Thyroid gland (tissue), 4 donors: ENCODE measurements around the gene TSHZ1. TPM values are rescaled to one million over a fixed set of nuclear protein-coding genes. Genes with fewer than 3 reads are reported as not detected.

Experiments used
- DNase-seq, 2 donors: peaks; one replicate each; pipeline ENCODE4 v3.0.0-alpha.2; 2019
- H3K27ac ChIP-seq, 3 donors: fragments of 200-600 bp; sonication (generic); 1 replicate in 2 of 3; 2 replicates in 1 of 3; pipeline ENCODE4 v1.5.1; 2016 to 2019; ENCODE audit warnings: mild to moderate bottlenecking in 1 of 3, moderate library complexity in 1 of 3
- H3K27me3 ChIP-seq: fragments of 200-600 bp; sonication (generic); one replicate; pipeline ENCODE4 v1.5.1; 2019
- H3K36me3 ChIP-seq, 2 donors: fragments of 200-600 bp; sonication (generic); one replicate each; pipeline ENCODE4 v1.5.1; 2016 to 2019
- H3K4me1 ChIP-seq, 2 donors: fragments of 200-600 bp; sonication (generic); one replicate each; pipeline ENCODE4 v1.5.1; 2017 to 2019
- H3K4me3 ChIP-seq, 3 donors: fragments of 200-600 bp; sonication (generic); replicated peaks in 1 of 3; 1 replicate in 2 of 3; 2 replicates in 1 of 3; pipeline ENCODE4 v1.5.1; 2016; ENCODE audit warnings: mild to moderate bottlenecking in 1 of 3
- H3K9me3 ChIP-seq: fragments of 200-600 bp; sonication (generic); one replicate; pipeline ENCODE4 v1.5.1; 2017
- CTCF ChIP-seq, 6 experiments: fragments of 200-600 bp in 3 of 6; fragments of 450-650 bp in 3 of 6; sonication (generic) in 3 of 6; IDR thresholded peaks; one replicate each; pipeline ENCODE4 v1.5.1; 2016 to 2019; ENCODE audit warnings: antibody characterized with exemption in 6 of 6, mild to moderate bottlenecking in 2 of 6, inconsistent platforms in 1 of 6, moderate library complexity in 1 of 6
- POLR2A ChIP-seq, 2 donors: fragments of 450-650 bp; IDR thresholded peaks; one replicate each; pipeline ENCODE4 v1.6.1; 2017; ENCODE audit warnings: antibody characterized with exemption in 2 of 2, mild to moderate bottlenecking in 2 of 2, moderate library complexity in 1 of 2
- WGBS, 2 donors: methylation state at CpG; one replicate each; pipeline ENCODE4 v1.1.5; 2017; 5-methylcytosine and 5-hydroxymethylcytosine counted together
- intact Hi-C: fragments of 100-400 bp; cut with DNase I; formaldehyde crosslinking; loops from one replicate; pipeline ENCODE4 v1.15.1; 2023
- total RNA-seq, 4 donors: library from RNA; depleted of rRNA; stranded (reverse); fragments of >200 nt; gene quantifications; one replicate each; pipeline ENCODE4 v1.2.3, GENCODE V29; 2016

The TSHZ1 gene
- total RNA-seq, 4 donors from 2014 or later, result 17.9 to 22.2 (median 19.0) TPM

GRCh38 chr18:75198036-75198435 lies 12.6 kb upstream of the TSHZ1 start:
- WGBS, 2 donors, result 49 to 64% methylated on average over 3 of the region's 3 CpGs
- no peaks in the 10 kb centered on the region for H3K4me1 ChIP-seq

GRCh38 chr18:75199327-75199726 lies 11.3 kb upstream of the TSHZ1 start:
- 83 to 85% methylated on average over 4 of the region's 4 CpGs for WGBS, 2 donors
- no peak for TF ChIP-seq CTCF (IDR thresholded peaks at IDR 0.05)
- TF ChIP-seq POLR2A (IDR thresholded peaks at IDR 0.05), result no peak
- H3K9me3 ChIP-seq, result no peaks in the 10 kb centered on the region
- H3K4me1 ChIP-seq, result peaks cover 0 to 8% of the 10 kb centered on the region in 2 donors
- no peak overlapping the region for H3K4me3 ChIP-seq
- intact Hi-C loops, result no loop called here
- H3K27ac ChIP-seq, result no peak overlapping the region
- no peaks in the 10 kb centered on the region for H3K27me3 ChIP-seq
- DNase-seq, result no peak
- peaks cover 3 to 6% of the 10 kb centered on the region in 2 donors for H3K36me3 ChIP-seq

More at GRCh38 chr18:75198036-75198435, 12.6 kb upstream of the TSHZ1 start:
- TF ChIP-seq POLR2A (IDR thresholded peaks at IDR 0.05), result no peak
- no peak for TF ChIP-seq CTCF (IDR thresholded peaks at IDR 0.05)
- DNase-seq, result no peak
- no peak overlapping the region for H3K4me3 ChIP-seq
- no peak overlapping the region for H3K27ac ChIP-seq
- H3K27me3 ChIP-seq, result no peaks in the 10 kb centered on the region
- no peaks in the 10 kb centered on the region for H3K9me3 ChIP-seq
- H3K36me3 ChIP-seq, result peaks cover 3 to 6% of the 10 kb centered on the region in 2 donors
- intact Hi-C loops, result no loop called here

- intact Hi-C loops, result loop anchor here (10.0 kb wide), 1 partner anchor 125 kb away; no protein-coding TSS in a partner anchor
- Histone ChIP-seq H3K36me3 (peaks cover 3 to 6% of the 10 kb centered on the region in 2 donors), H3K4me3 (no peak overlapping the region), H3K27me3 (no peaks in the 10 kb centered on the region), H3K4me1 (peaks cover 4 to 16% of the 10 kb centered on the region in 2 donors), H3K9me3 (no peaks in the 10 kb centered on the region), H3K27ac (no peak overlapping the region)
- no peak for DNase-seq
- 96% methylated on average over 13 of the region's 13 CpGs for WGBS, 2 donors
- TF ChIP-seq POLR2A (IDR thresholded peaks at IDR 0.05), result no peak
- no peak for TF ChIP-seq CTCF (IDR thresholded peaks at IDR 0.05)
Observed at GRCh38 chr18:75200071-75200470, 10.5 kb upstream of the TSHZ1 start.

- Histone ChIP-seq H3K27me3 (no peaks in the 10 kb centered on the region), H3K4me3 (no peak overlapping the region), H3K4me1 (peaks cover 6 to 20% of the 10 kb centered on the region in 2 donors), H3K9me3 (no peaks in the 10 kb centered on the region), H3K27ac (no peak overlapping the region), H3K36me3 (peaks cover 3 to 6% of the 10 kb centered on the region in 2 donors)
- no peak for TF ChIP-seq CTCF (IDR thresholded peaks at IDR 0.05)
- TF ChIP-seq POLR2A (IDR thresholded peaks at IDR 0.05), result no peak
- no peak for DNase-seq
- intact Hi-C loops, result loop anchor here (10.0 kb wide), 1 partner anchor 126 kb away; no protein-coding TSS in a partner anchor
- WGBS, 2 donors, result 89 to 90% methylated on average over 7 of the region's 7 CpGs
Observed at GRCh38 chr18:75200605-75201280, 9.9 kb upstream of the TSHZ1 start.
